Ectodermal cell (in vitro differentiated cells): ENCODE data around the gene ANKRD65. TPM values are rescaled to one million over a fixed set of nuclear protein-coding genes. Genes with fewer than 3 reads are reported as not detected.
"Not testable (repeated sequence)": the region's sequence is repeated elsewhere in the genome, so short reads cannot be mapped to it uniquely, and the experiment has no call there.

ENCODE experiments used
- H3K27ac ChIP-seq: 2 replicates; pipeline ENCODE4 v1.7.0; 2013; ENCODE audit warnings: mild to moderate bottlenecking, low read depth, low read length; ENCODE audit not compliant: insufficient read depth, poor library complexity, severe bottlenecking
- H3K27me3 ChIP-seq: 2 replicates; pipeline ENCODE4 v1.7.0; 2013; ENCODE audit warnings: mild to moderate bottlenecking, low read length; ENCODE audit not compliant: insufficient read depth, control insufficient read depth, poor library complexity, severe bottlenecking
- H3K36me3 ChIP-seq: one replicate; pipeline ENCODE4 v1.7.0; 2013; ENCODE audit warnings: low read length; ENCODE audit not compliant: control insufficient read depth, insufficient read depth
- H3K4me1 ChIP-seq: one replicate; pipeline ENCODE4 v1.7.0; 2013; ENCODE audit warnings: low read length; ENCODE audit not compliant: control insufficient read depth, insufficient read depth
- H3K4me3 ChIP-seq: 2 replicates; pipeline ENCODE4 v1.7.0; 2013; ENCODE audit warnings: low read depth, low read length, control low read depth; ENCODE audit not compliant: insufficient read depth
- H3K9me3 ChIP-seq: 2 replicates; pipeline ENCODE4 v1.7.0; 2013; ENCODE audit warnings: mild to moderate bottlenecking, low read length, moderate library complexity; ENCODE audit not compliant: control insufficient read depth
- WGBS, 2 experiments: methylation state at CpG; one replicate each; pipeline ENCODE4 v1.1.7; 2013; ENCODE audit warnings: missing lambda C conversion rate in 2 of 2; 5-methylcytosine and 5-hydroxymethylcytosine counted together
- polyA plus RNA-seq, 4 experiments: library from polyadenylated mRNA; stranded (reverse); fragments of 50-300 nt; gene quantifications; one replicate each; pipeline ENCODE4 v1.2.3, GENCODE V29; 2013

Gene ANKRD65
- 2.1 TPM for polyA plus RNA-seq (2013, experiment 1 of 4)
- 3.1 TPM for polyA plus RNA-seq (2013, experiment 2 of 4)
- 2.3 TPM for polyA plus RNA-seq (2013, experiment 3 of 4)
- 3.6 TPM for polyA plus RNA-seq (2013, experiment 4 of 4)

GRCh38 chr1:1421147-1421906 is at the start of gene ANKRD65:
TSS of gene ANKRD65 (minus strand) at chr1:1421276. CDS start at chr1:1421005, 271 bp downstream.
- Histone ChIP-seq H3K9me3 (no peaks in the 10 kb centered on the region), H3K27ac (no peak within 1 kb of the TSS), H3K4me3 (no peak within 1 kb of the TSS), H3K27me3 (no peaks in the 10 kb centered on the region), H3K36me3 (no peaks in the 10 kb centered on the region), H3K4me1 (peaks cover 35% of the 10 kb centered on the region)
- 72 to 74% methylated on average over 18 of the region's 18 CpGs for WGBS, 2 experiments

DNA sequence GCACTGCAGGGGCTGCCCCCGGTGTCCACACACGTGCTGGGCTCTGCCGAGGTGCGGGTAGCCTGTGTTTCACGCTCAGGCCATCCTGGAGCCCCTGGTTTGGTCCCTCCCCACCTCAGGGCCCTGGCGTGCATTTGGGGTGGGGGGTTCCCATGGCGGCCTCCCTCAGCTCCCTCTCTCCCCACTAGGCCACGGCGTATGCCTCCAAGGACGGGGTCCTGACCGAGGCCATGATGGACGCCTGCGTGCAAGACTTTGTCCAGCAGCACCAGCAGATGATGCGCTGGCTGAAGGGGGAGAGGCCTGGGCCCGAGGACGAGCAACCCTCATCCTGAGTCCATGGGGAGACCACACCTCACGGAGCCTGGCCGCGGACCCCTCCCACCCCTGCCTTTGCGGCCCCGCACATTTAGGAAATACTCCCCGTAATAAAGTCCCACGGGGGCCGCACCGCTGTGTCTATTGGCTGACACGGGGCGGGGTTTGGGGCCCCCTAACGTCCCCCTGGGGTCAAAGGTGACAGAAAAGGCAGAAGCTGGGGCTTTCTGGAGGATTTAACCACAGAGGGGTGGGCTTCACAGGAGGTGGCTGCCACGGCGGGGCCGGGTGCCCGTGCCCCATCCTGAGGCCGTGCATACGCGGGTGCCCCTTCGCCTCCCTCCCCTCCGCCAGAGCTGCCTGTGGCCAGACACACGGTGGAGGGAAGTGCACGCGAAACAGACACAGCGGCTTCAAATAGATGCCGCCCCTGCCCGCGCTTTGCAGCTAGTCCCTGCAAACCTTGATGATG is 47.3 kb upstream of the ANKRD65 start:
- H3K4me3 ChIP-seq, H3K27ac ChIP-seq, H3K27me3 ChIP-seq, H3K36me3 ChIP-seq, H3K4me1 ChIP-seq, H3K9me3 ChIP-seq: not testable (repeated sequence)
- 94% methylated on average over 30 to 40 of the region's 44 CpGs for WGBS, 2 experiments

GRCh38 chr1:1463312-1463711 is 42.2 kb upstream of the ANKRD65 start:
- H3K4me3 ChIP-seq = no peak overlapping the region
- H3K27me3 ChIP-seq = no peaks in the 10 kb centered on the region
- WGBS, 2 experiments = 91 to 94% methylated on average over 7 of the region's 7 CpGs
- H3K27ac ChIP-seq = no peak overlapping the region
- no peaks in the 10 kb centered on the region for H3K36me3 ChIP-seq
- no peaks in the 10 kb centered on the region for H3K9me3 ChIP-seq
- H3K4me1 ChIP-seq = no peaks in the 10 kb centered on the region

- Histone ChIP-seq H3K27me3 (no peaks in the 10 kb centered on the region), H3K27ac (no peak overlapping the region), H3K36me3 (no peaks in the 10 kb centered on the region), H3K4me3 (no peak overlapping the region), H3K9me3 (no peaks in the 10 kb centered on the region), H3K4me1 (no peaks in the 10 kb centered on the region)
- 88 to 90% methylated on average over 26 of the region's 26 CpGs for WGBS, 2 experiments
Measured at GRCh38 chr1:1462318-1462966, 41.4 kb upstream of the ANKRD65 start.

- 87% methylated on average over 18 of the region's 18 CpGs for WGBS, 2 experiments
- H3K4me1 ChIP-seq = no peaks in the 10 kb centered on the region
- no peaks in the 10 kb centered on the region for H3K36me3 ChIP-seq
- H3K27me3 ChIP-seq = no peaks in the 10 kb centered on the region
- H3K4me3 ChIP-seq = no peak overlapping the region
- H3K9me3 ChIP-seq = no peaks in the 10 kb centered on the region
- no peak overlapping the region for H3K27ac ChIP-seq
Measured at GRCh38 chr1:1461721-1462317, 40.7 kb upstream of the ANKRD65 start.

DNA sequence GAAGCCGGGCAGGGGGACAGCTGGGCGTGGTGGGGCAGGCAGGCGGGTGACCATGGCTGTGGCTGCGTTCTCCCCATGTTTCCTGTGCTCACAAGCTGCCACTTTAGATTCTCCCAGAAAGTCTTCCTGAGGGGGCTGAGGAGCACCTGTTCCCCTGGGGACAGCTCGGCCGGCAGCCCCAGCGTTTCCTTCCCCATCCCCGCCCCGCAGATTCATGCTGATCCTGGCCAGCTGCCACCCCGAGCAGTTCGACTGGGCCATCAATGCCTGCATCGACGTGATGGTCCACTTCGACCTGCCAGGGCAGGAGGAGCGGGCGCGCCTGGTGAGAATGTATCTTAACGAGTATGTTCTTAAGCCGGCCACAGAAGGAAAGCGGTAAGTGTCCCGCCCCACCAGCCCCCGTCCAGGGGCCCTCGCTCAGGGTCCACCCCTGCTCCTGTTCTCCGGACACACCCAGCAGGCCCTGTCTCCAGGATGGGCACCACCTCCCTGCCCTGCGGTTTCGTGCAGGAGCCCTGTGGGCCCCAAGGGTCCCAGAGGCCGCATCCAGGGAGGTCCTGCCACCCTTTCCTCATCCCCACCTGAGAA is 39.6 kb upstream of the ANKRD65 start:
- 93 to 94% methylated on average over 27 of the region's 27 CpGs for WGBS, 2 experiments
- Histone ChIP-seq H3K4me1 (no peaks in the 10 kb centered on the region), H3K27ac (no peak overlapping the region), H3K9me3 (no peaks in the 10 kb centered on the region), H3K27me3 (no peaks in the 10 kb centered on the region), H3K36me3 (no peaks in the 10 kb centered on the region), H3K4me3 (no peak overlapping the region)

- 92 to 93% methylated on average over 14 of the region's 14 CpGs for WGBS, 2 experiments
- H3K9me3 ChIP-seq, H3K27me3 ChIP-seq, H3K4me3 ChIP-seq, H3K36me3 ChIP-seq, H3K27ac ChIP-seq, H3K4me1 ChIP-seq: not testable (repeated sequence)
Measured at GRCh38 chr1:1459711-1460110, 38.6 kb upstream of the ANKRD65 start.

DNA sequence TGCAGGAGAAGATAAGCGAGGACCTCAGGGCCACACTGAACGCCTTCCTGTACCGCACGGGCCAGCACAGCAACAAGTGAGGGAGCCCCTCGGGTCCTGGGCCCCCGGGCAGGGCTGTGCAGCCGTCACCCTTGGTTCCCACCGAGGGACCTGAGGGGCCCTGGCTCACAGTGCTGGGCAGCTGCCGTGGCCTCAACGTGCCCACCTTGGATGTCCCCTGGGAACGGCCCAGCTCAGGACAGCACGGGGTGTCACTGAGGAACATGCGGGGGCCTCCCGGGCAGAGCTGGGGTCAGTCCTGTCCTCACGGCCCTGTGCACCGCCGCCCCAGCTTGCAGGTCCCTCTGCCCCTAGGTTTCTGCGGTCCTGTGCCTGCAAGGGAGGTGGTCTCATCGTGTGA is 38.1 kb upstream of the ANKRD65 start:
- not testable (repeated sequence) for H3K4me1 ChIP-seq, H3K4me3 ChIP-seq, H3K36me3 ChIP-seq, H3K9me3 ChIP-seq, H3K27ac ChIP-seq, H3K27me3 ChIP-seq
- 95 to 96% methylated on average over 12 to 15 of the region's 19 CpGs for WGBS, 2 experiments

DNA sequence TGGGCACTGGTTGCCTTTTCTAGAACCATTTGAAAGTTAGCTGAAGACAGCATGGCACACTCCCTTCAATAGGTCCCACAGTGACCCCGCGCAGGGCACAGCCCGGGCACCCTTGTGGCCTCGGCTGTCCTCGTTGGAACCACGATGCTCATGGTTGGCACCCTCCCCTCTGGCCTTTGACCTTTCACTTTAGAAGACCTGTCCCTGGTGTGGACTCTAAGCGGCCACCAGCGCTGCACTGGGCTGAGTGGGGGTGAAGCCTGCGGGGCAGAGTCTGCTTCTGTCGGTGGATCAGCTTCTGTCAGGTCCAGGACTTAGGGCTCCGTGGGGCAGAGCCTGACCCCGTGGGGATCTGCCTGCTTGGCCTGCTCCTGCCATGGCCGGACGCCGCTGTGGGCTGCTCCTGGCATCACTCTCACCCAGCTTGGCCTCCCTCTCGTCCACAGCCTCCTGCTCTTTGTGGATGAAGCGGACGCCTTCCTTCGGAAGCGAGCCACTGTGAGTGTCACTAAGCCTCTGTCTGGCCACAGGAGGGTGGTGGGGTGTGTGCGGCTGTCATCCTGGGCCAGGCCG is 35.7 kb upstream of the ANKRD65 start:
- not testable (repeated sequence) for H3K36me3 ChIP-seq, H3K27me3 ChIP-seq, H3K9me3 ChIP-seq, H3K4me3 ChIP-seq, H3K27ac ChIP-seq, H3K4me1 ChIP-seq
- WGBS, 2 experiments = 94 to 95% methylated on average over 16 to 18 of the region's 22 CpGs
